Caco-2 (cell line): ENCODE measurements around the gene CARD16. TPM values are rescaled to one million over a fixed set of nuclear protein-coding genes. Genes with fewer than 3 reads are reported as not detected.

Experiments used
- BruUV-seq: library from RNA; stranded (reverse); fragments of 400-500 nt; replicated peaks from 2 replicates; lab custom pipeline; 2021; lab: Mats Ljungman, UMichigan
- CTCF ChIA-PET: fragments of 300-600 bp; sonication (Branson Sonifier 250); formaldehyde crosslinking; loops from one replicate; lab custom pipeline; 2022; ENCODE audit warnings: antibody characterized with exemption; lab: Charles Lee
- POLR2A ChIA-PET: fragments of 300-600 bp; sonication (Branson Sonifier 250); formaldehyde crosslinking; loops from one replicate; lab custom pipeline; 2022; ENCODE audit warnings: antibody characterized with exemption; lab: Charles Lee
- DNase-seq, 2 experiments: peaks; one replicate each; pipeline versions ENCODE4 v3.0.0 to v3.0.0-alpha.2; 2020 to 2022
- H3K27me3 ChIP-seq: replicated peaks from 2 replicates; pipeline ENCODE4 v1.6.0; 2011; ENCODE audit warnings: low read length; ENCODE audit not compliant: control insufficient read depth, insufficient read depth
- H3K36me3 ChIP-seq: 2 replicates; pipeline ENCODE4 v1.5.1; 2011; ENCODE audit warnings: low read length; ENCODE audit not compliant: control insufficient read depth, insufficient read depth
- H3K4me1 ChIP-seq: fragments of 250-450 bp; sonication (Bioruptor Pico); 2 replicates; pipeline ENCODE4 v1.5.1; 2020; ENCODE audit warnings: mild to moderate bottlenecking
- H3K4me3 ChIP-seq: 2 replicates; pipeline ENCODE4 v1.5.1; 2011; ENCODE audit warnings: low read depth, mild to moderate bottlenecking, control low read depth, low read length
- H3K9me3 ChIP-seq: fragments of 250-450 bp; sonication (Bioruptor Pico); 2 replicates; pipeline ENCODE4 v1.5.1; 2020; ENCODE audit warnings: mild to moderate bottlenecking, moderate library complexity
- H3K27ac Mint-ChIP-seq: one replicate; pipeline ENCODE4 v1.8.0; 2022; ENCODE audit warnings: mixed read lengths; ENCODE audit not compliant: unreplicated experiment
- H3K27me3 Mint-ChIP-seq: one replicate; pipeline ENCODE4 v1.8.0; 2022; ENCODE audit warnings: mixed read lengths; ENCODE audit not compliant: insufficient read depth, unreplicated experiment
- H3K36me3 Mint-ChIP-seq: one replicate; pipeline ENCODE4 v1.8.0; 2022; ENCODE audit warnings: mild to moderate bottlenecking, mixed read lengths; ENCODE audit not compliant: insufficient read depth, unreplicated experiment
- H3K4me1 Mint-ChIP-seq: one replicate; pipeline ENCODE4 v1.8.0; 2022; ENCODE audit warnings: low read depth, mixed read lengths; ENCODE audit not compliant: unreplicated experiment
- H3K4me3 Mint-ChIP-seq: one replicate; pipeline ENCODE4 v1.8.0; 2022; ENCODE audit warnings: mild to moderate bottlenecking, moderate library complexity, mixed read lengths; ENCODE audit not compliant: unreplicated experiment
- H3K9me3 Mint-ChIP-seq: one replicate; pipeline ENCODE4 v1.8.0; 2022; ENCODE audit warnings: mixed read lengths; ENCODE audit not compliant: unreplicated experiment
- intact Hi-C: fragments of 100-400 bp; cut with micrococcal nuclease; formaldehyde crosslinking; loops from one replicate; pipeline ENCODE4 v1.10.0; 2022; ENCODE audit not compliant: unreplicated experiment
- total RNA-seq: library from RNA; stranded (reverse); gene quantifications from 2 replicates; pipeline ENCODE4 v1.2.3, GENCODE V29; 2022
- TF ChIP-seq, protein P1 (sequence below), 2 experiments: fragments of 200-600 bp in 1 of 2; IDR thresholded peaks; 1 replicate in 1 of 2; 2 replicates in 1 of 2; pipeline versions ENCODE4 v1.5.1 to v1.8.0; 2011 to 2022; ENCODE audit warnings: antibody characterized with exemption in 1 of 2, control low read depth in 1 of 2, inconsistent platforms in 1 of 2, low read depth in 1 of 2, low read length in 1 of 2, mild to moderate bottlenecking in 1 of 2, moderate library complexity in 1 of 2; ENCODE audit not compliant: insufficient read depth in 1 of 2, severe bottlenecking in 1 of 2, unreplicated experiment in 1 of 2

Gene CARD16
- total RNA-seq, 1 experiment from 2014 or later: 1.5 TPM

DNA sequence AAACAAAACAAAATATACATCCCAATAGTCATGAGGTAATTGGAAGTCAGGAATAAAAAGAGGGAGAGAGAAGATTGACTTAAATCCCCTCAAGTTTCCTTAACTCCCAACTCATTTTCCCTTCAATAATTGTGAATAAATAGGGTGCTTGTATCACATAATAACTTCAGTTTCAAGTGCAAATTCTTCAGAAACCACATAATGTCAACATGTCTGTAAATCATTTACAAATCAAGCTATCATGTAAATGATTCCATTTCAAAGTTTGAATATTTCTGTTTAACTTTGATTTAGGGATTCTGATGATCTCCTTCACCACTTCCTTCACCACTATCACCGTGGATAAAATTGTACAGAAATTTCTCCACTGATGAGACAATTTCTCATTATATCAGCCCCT is 45.4 kb downstream of the CARD16 start:
- no peaks in the 10 kb centered on the region for H3K27me3 Mint-ChIP-seq
- H3K27ac Mint-ChIP-seq: no peak overlapping the region
- H3K4me3 Mint-ChIP-seq: no peak overlapping the region
- H3K4me3 ChIP-seq: no peak overlapping the region
- TF ChIP-seq, protein P1, sequence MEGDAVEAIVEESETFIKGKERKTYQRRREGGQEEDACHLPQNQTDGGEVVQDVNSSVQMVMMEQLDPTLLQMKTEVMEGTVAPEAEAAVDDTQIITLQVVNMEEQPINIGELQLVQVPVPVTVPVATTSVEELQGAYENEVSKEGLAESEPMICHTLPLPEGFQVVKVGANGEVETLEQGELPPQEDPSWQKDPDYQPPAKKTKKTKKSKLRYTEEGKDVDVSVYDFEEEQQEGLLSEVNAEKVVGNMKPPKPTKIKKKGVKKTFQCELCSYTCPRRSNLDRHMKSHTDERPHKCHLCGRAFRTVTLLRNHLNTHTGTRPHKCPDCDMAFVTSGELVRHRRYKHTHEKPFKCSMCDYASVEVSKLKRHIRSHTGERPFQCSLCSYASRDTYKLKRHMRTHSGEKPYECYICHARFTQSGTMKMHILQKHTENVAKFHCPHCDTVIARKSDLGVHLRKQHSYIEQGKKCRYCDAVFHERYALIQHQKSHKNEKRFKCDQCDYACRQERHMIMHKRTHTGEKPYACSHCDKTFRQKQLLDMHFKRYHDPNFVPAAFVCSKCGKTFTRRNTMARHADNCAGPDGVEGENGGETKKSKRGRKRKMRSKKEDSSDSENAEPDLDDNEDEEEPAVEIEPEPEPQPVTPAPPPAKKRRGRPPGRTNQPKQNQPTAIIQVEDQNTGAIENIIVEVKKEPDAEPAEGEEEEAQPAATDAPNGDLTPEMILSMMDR (IDR thresholded peaks at IDR 0.05; ENCODE audit: insufficient read depth in 1 of 2, low read depth in 1 of 2, low read length in 1 of 2, severe bottlenecking in 1 of 2, unreplicated experiment in 1 of 2): no peak
- BruUV-seq: no TSS peak
- H3K36me3 Mint-ChIP-seq: peaks cover 5% of the 10 kb centered on the region
- peaks cover 16% of the 10 kb centered on the region for H3K4me1 Mint-ChIP-seq
- ChIA-PET POLR2A (no interaction called here), CTCF (no interaction called here)
- intact Hi-C loops: loop anchor here (5.0 kb wide), 1 partner anchor 863 kb away; no protein-coding TSS in a partner anchor
- peaks cover 5% of the 10 kb centered on the region; the same call in 1 of the 2 replicates for H3K9me3 ChIP-seq
- peaks cover 26% of the 10 kb centered on the region for H3K9me3 Mint-ChIP-seq
- H3K27me3 ChIP-seq: no peaks in the 10 kb centered on the region
- DNase-seq: no peak
- H3K36me3 ChIP-seq: no peaks in the 10 kb centered on the region
- H3K4me1 ChIP-seq: peaks cover 14% of the 10 kb centered on the region

DNA sequence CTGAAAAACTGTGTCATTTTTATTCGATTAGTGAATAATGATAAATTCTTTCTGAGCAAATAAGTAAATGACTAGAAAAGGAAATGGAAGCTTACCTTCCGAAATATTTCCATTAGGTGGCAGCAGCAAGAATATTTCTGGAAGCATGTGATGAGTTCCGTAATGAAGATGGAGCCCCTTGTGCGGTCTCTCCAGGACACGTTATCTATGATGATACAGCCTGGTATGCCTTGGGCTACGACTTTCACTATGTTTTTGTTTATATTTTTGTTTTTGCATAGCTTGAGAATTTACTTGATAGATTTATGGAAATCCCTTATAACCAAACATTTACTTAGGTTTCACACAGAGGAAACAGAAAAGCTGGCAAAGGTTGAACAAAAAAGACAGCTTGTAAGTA is 47.8 kb downstream of the CARD16 start:
- Histone ChIP-seq H3K27me3 (no peaks in the 10 kb centered on the region), H3K9me3 (peaks cover 5% of the 10 kb centered on the region; the same call in 1 of the 2 replicates), H3K4me3 (no peak overlapping the region), H3K36me3 (no peaks in the 10 kb centered on the region), H3K4me1 (peaks cover 8% of the 10 kb centered on the region; the same call in 1 of the 2 replicates)
- peaks cover 31% of the 10 kb centered on the region for H3K9me3 Mint-ChIP-seq
- H3K27me3 Mint-ChIP-seq: no peaks in the 10 kb centered on the region
- TF ChIP-seq, protein P1 (IDR thresholded peaks at IDR 0.05; ENCODE audit: insufficient read depth in 1 of 2, low read depth in 1 of 2, low read length in 1 of 2, severe bottlenecking in 1 of 2, unreplicated experiment in 1 of 2): peak; percentile 29 to 46
- ChIA-PET CTCF (interaction anchor here (0.6 to 1.1 kb wide), 2 partner anchors 28 to 388 kb away, joined by 3 read pairs; no protein-coding TSS in a partner anchor), POLR2A (no interaction called here)
- H3K4me3 Mint-ChIP-seq: no peak overlapping the region
- no peak overlapping the region for H3K27ac Mint-ChIP-seq
- no TSS peak for BruUV-seq
- peak in 1 of 2 experiments; percentile 38 for DNase-seq
- H3K4me1 Mint-ChIP-seq: peaks cover 16% of the 10 kb centered on the region
- H3K36me3 Mint-ChIP-seq: peaks cover 5% of the 10 kb centered on the region
- intact Hi-C loops: loop anchor here (2.0 to 5.0 kb wide), 2 partner anchors 206 to 865 kb away; no protein-coding TSS in a partner anchor

DNA sequence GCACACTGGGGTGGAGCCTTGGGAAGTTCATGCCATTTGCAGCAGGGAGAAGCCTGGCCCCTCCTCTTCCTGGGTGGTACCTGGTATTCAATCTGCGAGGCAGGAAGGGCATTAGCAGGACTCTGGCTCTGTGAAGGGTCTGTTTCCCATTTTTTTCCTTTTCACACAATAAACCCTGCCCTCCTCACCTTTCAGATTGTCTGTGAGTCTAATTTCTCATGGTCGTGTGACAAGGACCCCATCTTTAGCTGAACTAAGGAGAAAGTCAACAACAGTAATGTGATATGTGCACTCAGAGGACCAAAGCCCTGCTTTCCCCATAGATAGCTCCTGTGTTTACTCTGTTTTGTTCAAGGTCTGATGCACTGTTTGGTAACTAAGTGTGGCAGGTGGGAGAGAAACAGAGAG is 50.1 kb downstream of the CARD16 start:
- H3K9me3 ChIP-seq: no peaks in the 10 kb centered on the region
- no peaks in the 10 kb centered on the region for H3K36me3 ChIP-seq
- intact Hi-C loops: loop anchor here (5.0 kb wide), 1 partner anchor 867 kb away; no protein-coding TSS in a partner anchor
- no peaks in the 10 kb centered on the region for H3K27me3 ChIP-seq
- no peaks in the 10 kb centered on the region for H3K4me1 ChIP-seq
- no peak for DNase-seq
- ChIA-PET CTCF (no interaction called here), POLR2A (no interaction called here)
- no peak overlapping the region for H3K4me3 ChIP-seq
- Mint-ChIP-seq H3K9me3 (peaks cover 13% of the 10 kb centered on the region), H3K4me3 (no peak overlapping the region), H3K4me1 (peaks cover 11% of the 10 kb centered on the region), H3K27ac (no peak overlapping the region), H3K27me3 (no peaks in the 10 kb centered on the region), H3K36me3 (no peaks in the 10 kb centered on the region)
- TF ChIP-seq, protein P1 (IDR thresholded peaks at IDR 0.05; ENCODE audit: insufficient read depth in 1 of 2, low read depth in 1 of 2, low read length in 1 of 2, severe bottlenecking in 1 of 2, unreplicated experiment in 1 of 2): no peak
- BruUV-seq: no TSS peak
